Hematopoietic multipotent progenitor cell treated with erythropoietin and hydrocortisone succinate and interleukin-3 and kit ligand, for 6 days (in vitro differentiated cells): Measurements from ENCODE around the gene ELAVL4.

Source experiments
- DNase-seq: peaks from one replicate; pipeline ENCODE4 v3.0.0-alpha.2; 2015

The ELAVL4 gene

DNA sequence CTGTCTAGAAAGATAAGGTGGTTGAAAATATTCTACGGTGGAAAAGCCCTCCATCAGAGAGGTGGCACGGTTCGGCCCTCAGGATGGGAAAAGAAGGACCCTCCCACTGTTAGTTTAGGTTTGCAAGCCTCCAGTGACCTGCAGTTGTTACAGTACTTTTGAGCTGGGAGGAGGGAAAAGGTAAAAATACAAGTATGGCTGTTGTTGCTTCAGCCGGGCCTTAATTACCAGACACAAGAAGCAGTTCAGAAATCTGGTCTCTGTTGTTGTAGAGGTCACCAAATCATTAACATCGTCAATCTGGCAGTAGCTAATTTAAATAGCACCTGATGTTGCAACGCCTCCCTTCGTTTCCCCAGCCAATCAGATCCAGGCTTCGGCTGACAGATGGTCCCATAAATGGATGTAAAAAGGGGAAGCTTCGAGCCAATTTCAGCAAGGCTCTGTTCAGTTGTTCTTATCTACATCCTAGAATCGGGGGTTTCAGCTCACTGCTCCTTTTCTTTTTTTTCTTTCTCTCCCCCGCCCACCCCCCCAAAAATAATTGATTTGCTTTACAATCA lies at the start of gene ELAVL4:
TSS of gene ELAVL4 (plus strand) at position 424 of the 563 bp plus-strand sequence. CDS start 270 bp downstream, outside the sequence.
- peak; percentile 21 for DNase-seq

DNA sequence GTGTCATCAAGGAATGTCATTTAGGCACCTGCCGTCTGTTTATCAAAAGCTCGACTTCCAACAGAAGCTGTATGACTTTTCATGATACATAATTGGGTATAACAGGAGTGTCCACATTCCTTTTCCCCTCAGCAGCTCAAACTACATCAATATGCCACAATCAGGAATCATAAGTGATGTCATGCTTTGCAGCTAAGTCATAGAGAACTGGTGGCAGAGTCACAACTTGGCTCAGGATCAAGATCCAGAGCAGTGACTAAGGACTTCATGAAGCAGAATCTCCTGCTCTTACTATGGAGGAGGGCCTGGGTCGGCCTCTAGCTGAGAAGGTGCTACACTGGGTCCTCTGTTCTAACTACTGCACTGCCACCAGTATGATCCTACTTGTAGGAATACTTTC lies 48.4 kb upstream of the ELAVL4 start:
- no peak for DNase-seq

DNA sequence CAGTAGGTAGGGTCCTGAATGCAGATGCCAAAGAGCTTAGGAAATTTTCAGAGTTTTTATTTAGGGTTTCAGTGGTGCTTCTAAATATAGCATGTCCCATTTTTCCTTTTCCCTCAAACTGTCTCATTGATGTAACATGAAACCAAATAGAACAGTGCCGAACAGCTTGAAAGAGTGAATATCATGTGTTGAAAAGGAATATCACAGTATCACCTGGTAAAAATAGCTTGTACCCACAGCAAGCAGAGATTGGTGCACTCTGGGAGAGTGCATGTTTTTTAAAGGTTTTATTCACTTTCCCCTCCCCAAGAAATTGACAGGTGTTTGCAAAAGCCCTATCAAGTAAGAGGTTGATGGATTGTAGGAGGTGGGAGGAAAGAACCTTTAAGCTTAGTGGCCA lies 41.9 kb upstream of the ELAVL4 start:
- DNase-seq: no peak

DNA sequence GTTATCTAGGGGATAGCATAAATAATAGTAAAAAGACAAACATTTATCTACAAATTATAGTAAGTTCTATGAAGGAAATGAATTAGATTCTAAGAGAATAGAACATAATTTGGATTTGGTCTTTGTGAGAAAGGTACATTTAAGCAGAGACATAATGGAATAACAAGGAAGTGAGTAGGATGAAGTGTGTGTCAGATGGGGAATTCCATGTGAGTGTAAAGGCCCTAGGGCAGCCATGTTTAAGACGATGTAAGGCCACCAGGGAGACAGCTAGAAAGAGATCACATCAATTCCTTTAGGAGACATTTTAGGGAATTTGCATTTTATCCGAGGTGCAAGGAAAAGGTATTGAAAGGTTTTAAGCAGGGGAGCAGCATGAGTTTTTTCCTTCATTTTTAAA lies 33.8 kb upstream of the ELAVL4 start:
- DNase-seq: no peak

DNA sequence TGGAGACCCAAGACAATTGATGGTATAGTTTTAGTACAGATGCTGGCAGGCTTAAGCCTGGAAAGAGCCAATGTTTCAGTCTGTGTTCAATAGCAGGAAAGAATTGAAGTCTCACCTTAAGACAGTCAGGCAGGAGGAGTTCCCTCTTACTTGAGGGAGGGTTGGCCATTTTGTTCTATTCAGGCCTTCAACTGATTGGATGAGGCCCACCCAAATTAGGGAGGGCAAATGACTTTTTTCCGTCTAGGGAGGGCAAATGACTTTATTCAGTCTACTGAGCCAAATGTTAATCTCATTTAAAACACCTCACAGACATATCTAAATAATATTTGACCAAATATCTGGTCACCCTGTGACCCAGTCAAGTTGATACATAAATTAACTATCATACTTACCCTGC lies 31.4 kb upstream of the ELAVL4 start:
- no peak for DNase-seq

DNA sequence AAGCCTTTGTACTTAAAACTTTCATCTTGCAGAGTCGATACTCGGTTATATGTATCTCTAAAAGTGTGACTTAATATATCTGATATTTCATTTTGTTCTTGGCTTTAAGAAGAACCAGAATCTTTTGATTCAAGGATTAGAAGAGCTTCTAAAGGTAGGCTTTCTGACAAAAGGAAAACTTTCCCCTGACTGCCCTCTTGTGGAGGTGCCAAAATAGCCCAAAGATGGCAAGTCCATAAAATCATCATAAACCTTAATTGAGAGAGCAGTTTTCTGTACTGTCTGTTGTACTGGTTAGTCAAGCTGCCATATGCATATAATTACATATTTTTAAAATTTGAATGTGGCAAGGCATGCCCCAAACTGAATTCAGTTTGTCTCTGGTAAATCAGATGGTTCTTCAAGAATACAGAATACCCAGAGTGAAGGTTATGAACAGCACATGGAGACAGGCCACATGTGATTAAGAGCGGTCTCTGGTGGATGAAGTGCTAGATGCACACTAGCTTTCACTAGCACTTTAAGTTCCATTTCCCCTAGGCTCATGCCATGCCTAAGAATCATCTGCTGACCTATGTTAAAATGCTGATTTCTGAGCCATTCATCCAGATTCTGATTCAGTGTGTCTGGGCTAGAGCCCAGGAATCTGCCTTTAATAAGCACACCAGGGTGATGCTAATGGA lies 27.7 kb upstream of the ELAVL4 start:
- peak; percentile 33 for DNase-seq

DNA sequence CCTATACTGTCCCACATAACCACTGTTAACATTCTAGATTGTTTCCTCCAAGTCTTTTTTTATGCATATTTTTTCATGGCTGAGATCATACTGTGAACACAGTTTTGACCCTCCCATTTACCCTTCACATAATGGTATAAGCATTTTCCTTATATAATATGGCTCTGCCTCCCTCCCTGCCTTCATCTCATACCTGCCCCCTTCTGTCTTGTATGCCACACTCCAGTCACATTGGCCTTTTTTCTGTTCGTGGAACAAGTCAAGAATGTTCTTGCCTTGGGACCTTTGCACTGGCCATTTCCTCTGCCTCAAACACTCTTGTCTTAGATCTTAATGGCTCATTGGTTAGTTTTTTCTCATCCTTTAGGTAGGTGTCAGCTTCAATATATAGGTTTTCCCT lies 24.3 kb upstream of the ELAVL4 start:
- DNase-seq: no peak

DNA sequence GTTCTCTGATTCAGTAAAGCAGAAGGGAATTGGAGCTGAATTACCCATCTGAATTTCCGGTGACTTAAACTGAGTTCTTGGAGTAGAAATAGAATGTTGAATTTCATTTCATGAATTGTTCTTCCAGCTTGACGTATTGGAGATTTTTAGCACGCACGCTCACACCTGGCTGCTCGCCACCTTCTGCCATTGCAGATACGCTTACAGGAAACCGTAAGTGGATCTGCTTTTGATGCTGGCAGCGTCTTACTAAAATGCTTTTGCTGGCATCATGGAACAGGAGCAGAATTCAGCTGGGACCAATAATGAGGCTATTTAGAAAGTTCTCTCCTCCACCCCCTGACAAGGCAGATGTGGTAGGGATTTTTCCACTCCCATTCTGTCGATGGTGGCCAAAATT lies 17.7 kb upstream of the ELAVL4 start:
- no peak for DNase-seq

DNA sequence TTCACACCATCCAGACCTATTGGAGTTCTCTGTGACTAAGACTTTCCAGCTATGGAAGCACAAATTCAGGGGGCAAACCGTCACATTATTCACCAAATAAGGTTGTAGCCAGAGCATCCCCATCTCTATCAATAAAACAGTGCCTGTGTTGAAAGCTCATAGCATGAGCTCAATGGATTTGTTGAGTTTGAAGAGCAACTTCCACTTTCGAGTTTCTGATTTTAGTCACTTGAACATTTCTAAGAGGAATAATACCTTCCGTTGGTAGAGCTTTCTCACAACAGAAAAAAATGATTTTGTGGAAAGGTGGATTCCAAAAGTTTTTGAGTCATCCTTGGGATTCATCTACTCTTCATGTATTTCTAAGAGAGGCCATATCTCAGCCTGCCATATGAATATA lies 13.0 kb upstream of the ELAVL4 start:
- DNase-seq: no peak

DNA sequence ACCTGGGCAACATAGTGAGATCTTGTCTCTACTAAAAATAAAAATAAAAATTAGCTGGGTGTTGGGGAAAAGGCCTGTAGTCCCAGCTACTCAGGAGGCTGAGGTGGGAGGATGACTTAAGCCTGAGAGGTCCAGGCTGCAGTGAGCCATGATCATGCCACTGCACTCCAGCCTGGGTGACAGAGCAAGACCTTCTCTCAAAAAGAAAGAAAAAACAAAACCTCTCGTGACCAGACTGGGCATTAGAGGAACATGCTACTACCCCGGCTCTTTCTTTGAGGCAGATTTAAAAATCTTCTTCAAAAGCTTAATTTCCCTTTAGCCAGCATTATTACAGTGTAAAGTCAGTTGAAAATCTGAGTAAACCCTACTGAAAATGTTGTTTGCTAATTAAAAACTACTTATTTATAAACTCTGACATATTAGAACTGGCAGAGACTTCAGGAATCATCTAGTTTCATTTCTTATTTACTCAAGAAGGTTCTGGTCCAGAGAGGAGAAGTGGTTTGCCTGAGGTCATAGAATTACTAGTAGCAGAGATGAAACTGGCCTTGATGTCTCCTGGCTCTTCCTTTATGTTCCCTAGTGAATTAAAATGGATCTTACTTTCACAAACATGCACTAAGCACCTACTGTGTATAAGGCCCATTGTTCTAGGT lies 11.6 kb upstream of the ELAVL4 start:
- no peak for DNase-seq

DNA sequence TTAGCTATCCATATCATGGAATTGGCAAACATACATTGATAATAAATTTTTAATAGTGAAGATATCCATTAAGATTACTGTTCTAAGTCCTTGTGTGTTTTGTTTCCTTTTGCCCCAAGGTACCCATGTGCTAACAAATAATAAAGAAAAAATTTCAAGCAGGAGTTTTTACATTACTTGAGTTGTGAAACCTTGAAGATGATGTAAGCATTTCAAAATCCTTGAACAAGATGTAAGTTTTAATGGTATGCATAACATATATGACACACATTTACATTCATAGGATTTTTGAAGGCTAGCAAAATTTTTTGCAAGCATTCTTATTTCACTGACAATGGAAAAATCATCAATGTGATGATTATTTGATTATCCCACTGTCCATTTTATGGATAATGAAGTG lies 10.9 kb upstream of the ELAVL4 start:
- DNase-seq: no peak

DNA sequence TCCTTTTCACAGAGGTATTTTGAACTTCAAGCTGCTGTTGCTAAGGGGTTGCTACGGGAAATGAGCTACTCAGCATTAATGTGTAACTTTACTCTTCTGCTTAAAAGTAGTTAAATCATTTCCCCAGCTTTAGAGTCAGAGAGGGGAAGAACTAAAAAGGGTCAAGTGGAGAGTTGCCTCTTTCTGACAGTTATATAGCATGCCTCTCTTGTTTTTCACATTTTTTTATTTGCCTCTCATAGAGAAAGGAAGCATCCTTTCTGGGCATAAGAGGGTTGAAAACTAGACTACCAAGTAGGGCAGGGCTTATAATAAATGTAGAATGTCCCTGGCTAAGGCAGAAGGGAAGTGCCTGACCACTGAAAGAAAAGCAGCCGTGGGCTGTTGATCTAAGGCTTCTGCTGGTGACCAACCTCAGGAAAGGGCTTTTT lies 10.1 kb upstream of the ELAVL4 start:
- DNase-seq: no peak

DNA sequence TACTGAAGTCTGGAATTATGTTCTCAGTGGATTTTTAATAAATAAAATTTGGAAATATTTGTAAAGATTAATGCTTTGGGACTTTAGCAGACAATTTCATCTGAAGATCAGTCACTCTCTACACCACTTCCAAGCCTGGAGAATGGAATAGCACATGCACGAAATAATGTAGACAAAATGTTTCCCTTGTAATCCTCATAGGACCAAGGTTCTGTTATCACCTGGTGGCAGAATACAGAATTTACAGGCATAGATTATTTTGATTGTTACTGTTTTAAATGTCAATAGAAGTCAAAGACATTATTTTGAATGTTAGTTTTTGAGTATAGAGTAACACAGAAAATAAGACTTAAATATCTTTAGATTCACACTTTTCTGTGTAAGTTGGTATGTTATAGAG lies 9.1 kb upstream of the ELAVL4 start:
- DNase-seq: no peak

DNA sequence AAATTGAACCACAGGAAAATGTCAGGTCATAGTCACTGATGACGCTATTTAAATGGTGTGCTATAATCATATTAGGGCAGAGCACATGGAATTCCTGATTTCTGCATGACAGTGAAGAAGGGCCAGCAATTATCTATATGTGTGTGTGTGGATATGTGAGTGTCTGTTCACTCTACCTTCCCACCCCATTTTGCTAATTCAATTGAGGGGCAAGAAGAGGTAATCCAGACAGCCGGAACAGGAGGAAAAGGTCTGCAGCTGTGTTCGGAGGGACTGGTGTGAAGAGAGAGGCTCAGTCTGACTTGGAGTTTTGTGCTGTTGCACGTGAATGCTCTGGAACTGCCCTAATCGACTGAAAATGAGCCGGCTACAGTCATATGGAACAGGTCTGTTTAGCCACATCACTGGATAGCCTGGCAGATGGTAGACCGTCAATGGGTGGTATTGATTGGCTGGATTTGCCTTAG lies 5.1 kb upstream of the ELAVL4 start:
- DNase-seq: no peak

DNA sequence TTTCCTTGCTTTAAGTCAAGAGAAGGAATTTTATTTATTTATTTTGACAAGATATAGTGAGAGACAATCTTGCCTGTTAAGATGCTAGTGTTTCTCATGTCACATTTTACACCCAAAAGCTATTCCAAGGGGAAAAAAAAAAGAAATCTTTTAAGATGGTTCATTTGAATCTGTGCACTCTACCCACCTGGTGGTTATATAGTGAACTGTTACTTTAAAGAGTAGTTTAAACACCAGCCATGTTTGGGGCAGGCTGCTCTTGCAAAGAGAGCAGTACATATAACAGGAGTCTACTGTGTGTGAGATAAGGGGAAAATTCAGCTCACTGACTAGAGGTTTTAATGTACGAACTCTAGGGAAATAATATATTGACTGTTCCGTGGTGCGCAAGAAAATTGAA lies 3.3 kb upstream of the ELAVL4 start:
- DNase-seq: peak; percentile 5

DNA sequence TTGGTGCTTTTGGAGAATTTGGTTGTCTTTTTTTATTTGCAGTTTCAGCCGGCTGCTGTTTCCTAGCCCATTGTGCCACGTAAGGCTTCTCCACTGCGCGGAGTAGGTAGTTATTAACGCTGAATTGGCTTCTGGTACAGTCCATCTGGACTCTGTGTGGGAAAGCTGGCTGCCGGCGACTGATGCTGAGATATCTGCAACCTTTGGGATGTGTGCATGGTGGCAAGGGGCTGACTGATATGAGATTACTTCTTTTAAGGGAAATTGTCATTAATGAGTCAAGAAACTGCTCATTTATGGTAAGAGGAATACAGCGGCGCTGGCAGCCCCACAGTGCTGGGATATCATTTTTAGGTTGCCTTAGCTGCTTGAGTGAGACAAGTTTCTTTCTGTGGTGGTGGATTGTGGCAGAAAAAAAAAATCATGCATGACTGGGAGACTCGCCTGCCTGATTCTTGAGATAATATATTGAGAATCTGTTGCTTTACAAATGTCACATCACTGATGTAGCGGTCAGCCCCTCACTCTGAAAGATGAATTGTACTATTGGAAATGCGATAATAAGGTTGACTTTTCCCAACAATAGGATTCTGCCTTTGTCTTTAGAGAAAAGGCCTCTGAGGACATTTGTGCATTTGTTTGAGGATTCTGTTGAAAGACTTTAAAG lies 2.5 kb upstream of the ELAVL4 start:
- no peak for DNase-seq

DNA sequence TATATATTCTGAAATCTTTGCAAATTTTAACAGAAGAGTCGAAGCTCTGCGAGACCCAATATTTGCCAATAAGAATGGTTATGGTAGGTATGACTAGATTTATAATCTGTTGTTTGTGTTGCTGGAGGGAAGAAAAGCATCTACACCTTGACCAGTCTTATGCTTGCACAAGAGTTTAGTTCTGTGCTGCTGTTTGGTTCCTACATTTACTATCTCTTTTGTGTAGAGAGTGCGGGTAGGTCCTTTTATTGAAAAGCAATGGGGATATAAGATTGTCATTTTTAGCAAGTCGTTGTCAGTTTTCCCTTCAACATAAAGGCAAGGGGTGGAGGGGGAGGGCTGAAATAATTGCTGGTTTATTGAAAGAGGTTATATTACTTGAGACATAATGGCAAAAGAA lies 396 bp downstream of the ELAVL4 start:
- DNase-seq: no peak

DNA sequence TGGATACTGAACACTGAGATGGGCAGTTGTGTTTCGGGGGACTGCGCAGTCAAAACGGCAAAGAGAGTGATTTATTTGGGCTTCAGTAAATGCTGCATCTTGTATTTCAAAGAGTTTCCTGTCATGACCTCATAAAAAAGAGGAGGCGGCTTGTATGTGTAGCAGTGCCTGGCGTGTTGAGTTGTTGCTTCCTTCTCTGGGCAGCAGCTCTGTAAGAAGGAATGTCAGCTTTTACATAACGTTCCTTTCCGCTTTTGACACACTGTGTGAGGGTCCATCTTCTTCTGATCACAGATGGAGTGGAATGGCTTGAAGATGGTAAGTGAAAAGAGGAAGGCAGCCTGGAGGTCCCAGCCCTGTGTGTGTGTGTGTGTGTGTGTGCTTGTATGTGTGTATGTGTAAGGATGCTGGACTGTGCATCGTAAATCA lies 941 bp downstream of the ELAVL4 start:
- peak; percentile 12 for DNase-seq

DNA sequence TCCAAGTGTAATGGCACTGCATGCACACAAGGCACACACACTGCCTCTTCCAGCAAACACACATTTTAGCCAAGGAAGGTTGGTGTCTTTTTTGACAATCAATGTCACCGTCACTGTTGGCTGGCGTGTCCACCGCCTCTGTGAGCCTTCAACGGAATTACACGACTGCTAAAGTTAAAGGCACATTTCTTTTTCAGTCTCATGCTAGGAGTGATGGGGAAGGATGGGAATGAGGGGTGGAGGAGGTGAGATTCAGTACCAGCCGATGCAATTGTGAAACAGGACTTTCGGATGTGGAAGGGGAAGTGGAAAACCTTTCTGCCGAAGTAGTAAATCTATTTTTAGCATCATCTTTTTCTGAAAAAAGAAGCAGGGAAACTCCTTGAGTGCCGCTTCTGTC lies 1.4 kb downstream of the ELAVL4 start:
- DNase-seq: no peak

DNA sequence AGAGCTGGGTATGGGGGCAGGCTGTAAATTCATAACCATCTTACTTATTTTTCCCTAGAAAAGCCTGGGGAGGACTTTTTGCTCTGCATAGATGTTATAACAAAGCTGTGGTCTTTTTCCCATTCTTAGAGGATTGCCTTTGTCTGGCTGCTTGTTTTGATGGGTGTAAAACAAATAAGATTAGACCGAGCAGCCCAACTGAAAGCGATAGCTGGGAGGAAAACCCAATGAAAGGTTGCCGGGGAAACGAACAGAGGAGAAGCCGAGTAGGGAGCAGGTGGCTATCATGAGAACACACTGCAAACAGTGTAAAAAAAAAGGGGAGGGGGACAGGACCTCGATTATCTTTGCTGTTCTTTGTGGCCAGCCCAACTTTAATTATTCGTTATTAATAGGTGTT lies 1.9 kb downstream of the ELAVL4 start:
- no peak for DNase-seq

DNA sequence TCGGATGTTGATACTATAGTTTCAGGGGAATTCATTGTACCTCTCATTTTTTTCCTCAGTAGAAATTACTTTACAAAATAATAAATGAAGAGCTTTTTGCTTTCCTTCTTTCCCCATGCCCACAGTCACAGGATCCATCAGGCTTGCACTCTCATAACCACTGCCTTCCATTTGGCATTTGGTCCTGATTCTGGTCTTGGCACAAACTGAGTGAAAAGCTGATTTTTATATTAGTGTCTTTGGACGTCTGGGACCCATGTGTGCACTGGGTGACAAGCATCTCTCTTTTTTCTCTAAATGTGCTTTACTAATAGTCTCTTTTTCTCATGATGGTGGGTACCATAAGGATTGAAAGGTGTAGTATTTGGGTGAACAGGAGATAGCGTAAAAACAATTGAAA lies 2.8 kb downstream of the ELAVL4 start:
- no peak for DNase-seq

DNA sequence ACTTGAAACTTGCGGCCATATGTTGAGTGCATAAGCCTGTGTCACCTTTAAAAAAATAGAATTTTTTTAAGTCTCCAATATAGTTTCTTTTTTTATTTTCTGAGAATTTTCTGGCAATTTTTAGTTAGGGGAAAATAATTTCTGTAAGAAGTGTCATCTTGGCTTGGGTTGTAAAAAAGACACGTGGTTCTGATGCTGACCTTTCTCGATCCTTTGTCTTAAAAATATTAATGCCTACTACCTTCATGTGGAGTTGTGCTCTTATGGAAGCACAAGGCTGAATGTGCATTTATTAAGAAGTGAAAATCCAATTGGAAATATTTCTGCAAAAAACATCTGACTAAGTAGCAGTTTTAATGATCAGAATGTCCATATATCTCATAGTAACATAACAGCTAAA lies 3.5 kb downstream of the ELAVL4 start:
- DNase-seq: no peak

DNA sequence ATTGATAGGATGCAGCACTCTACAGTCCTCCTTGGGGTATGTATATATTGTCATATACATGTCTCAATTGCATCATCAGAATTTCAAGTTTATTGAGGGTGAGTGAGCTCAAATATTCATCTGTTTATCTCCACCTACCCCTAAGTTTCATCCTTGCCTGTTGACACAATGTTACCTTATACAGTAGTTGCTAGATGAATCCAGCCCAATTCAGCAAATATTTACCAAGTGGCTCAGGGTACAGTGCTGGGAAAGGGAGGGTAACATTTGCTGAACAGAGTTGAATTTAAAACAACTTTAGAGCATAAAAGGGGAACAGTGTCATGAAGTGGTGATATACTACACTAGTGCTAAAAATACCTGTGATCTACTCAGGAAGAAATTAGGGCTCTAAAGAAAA lies 14.4 kb downstream of the ELAVL4 start:
- no peak for DNase-seq
